ENCODE measurements around the gene MED22.

The MED22 gene

GRCh38 chr9:133367778-133368177, 19.8 kb upstream of the MED22 start:
- peaks cover 69% of the 10 kb centered on the region for H3K4me1 Mint-ChIP-seq
- no peaks in the 10 kb centered on the region for H3K27me3 Mint-ChIP-seq
- H3K4me3 Mint-ChIP-seq, result no peak overlapping the region
- H3K27ac Mint-ChIP-seq, result no peak overlapping the region
- ATAC-seq (no peak), DNase-seq (no peak)
- no peaks in the 10 kb centered on the region for H3K9me3 Mint-ChIP-seq

DNA sequence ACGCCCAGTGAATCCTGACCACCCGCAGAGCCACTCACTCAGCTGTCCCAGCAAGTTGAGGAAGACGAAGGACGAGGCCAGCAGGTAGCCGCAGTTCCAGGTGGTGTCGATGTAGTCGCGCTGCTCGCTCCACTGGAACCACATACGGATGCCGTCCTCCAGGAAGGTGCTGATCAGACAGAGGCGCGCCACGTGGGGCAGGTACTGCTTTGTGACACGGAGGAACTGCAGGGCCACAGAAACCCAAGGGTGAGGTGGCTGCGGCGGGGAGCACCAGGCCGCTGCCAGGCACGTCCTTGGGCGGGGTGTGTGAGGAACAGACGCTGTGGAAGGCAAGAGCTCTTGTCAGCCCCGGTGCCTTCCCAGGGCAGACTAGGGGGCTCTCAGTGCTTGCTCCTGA, 19.3 kb upstream of the MED22 start:
- DNase-seq (no peak), ATAC-seq (no peak)
- H3K9me3 Mint-ChIP-seq, result no peaks in the 10 kb centered on the region
- peak overlapping the region in 1 of 2 donors; percentile 61 for H3K27ac Mint-ChIP-seq
- H3K4me1 Mint-ChIP-seq, result peaks cover 68% of the 10 kb centered on the region
- H3K4me3 Mint-ChIP-seq, result no peak overlapping the region
- no peaks in the 10 kb centered on the region for H3K27me3 Mint-ChIP-seq

GRCh38 chr9:133366435-133366834, 18.5 kb upstream of the MED22 start:
- no peak for DNase-seq
- H3K4me3 Mint-ChIP-seq, result no peak overlapping the region
- peaks cover 68% of the 10 kb centered on the region for H3K4me1 Mint-ChIP-seq
- no peaks in the 10 kb centered on the region for H3K27me3 Mint-ChIP-seq
- ATAC-seq, result no peak
- H3K27ac Mint-ChIP-seq, result peak overlapping the region in 1 of 2 donors; percentile 34
- no peaks in the 10 kb centered on the region for H3K9me3 Mint-ChIP-seq

- Mint-ChIP-seq H3K27me3 (no peaks in the 10 kb centered on the region), H3K4me1 (peaks cover 69% of the 10 kb centered on the region), H3K27ac (peak overlapping the region; percentile 9 to 69), H3K9me3 (no peaks in the 10 kb centered on the region), H3K4me3 (no peak overlapping the region)
- ATAC-seq (no peak), DNase-seq (no peak)
These were observed 14.6 kb upstream of the MED22 start for GRCh38 chr9:133362359-133363044.

GRCh38 chr9:133361507-133362092, 13.7 kb upstream of the MED22 start:
- Mint-ChIP-seq H3K9me3 (no peaks in the 10 kb centered on the region), H3K4me1 (peaks cover 69% of the 10 kb centered on the region), H3K4me3 (peak overlapping the region in 1 of 2 donors; percentile 11), H3K27me3 (no peaks in the 10 kb centered on the region), H3K27ac (peak overlapping the region; percentile 30 to 74)
- ATAC-seq (no peak), DNase-seq (no peak)

- Mint-ChIP-seq H3K4me3 (peak overlapping the region in 1 of 2 donors; percentile 6), H3K9me3 (no peaks in the 10 kb centered on the region), H3K27ac (peak overlapping the region; percentile 20 to 74), H3K4me1 (peaks cover 69% of the 10 kb centered on the region), H3K27me3 (no peaks in the 10 kb centered on the region)
- ATAC-seq (no peak), DNase-seq (no peak)
These were observed 12.8 kb upstream of the MED22 start for GRCh38 chr9:133360400-133361393.

DNA sequence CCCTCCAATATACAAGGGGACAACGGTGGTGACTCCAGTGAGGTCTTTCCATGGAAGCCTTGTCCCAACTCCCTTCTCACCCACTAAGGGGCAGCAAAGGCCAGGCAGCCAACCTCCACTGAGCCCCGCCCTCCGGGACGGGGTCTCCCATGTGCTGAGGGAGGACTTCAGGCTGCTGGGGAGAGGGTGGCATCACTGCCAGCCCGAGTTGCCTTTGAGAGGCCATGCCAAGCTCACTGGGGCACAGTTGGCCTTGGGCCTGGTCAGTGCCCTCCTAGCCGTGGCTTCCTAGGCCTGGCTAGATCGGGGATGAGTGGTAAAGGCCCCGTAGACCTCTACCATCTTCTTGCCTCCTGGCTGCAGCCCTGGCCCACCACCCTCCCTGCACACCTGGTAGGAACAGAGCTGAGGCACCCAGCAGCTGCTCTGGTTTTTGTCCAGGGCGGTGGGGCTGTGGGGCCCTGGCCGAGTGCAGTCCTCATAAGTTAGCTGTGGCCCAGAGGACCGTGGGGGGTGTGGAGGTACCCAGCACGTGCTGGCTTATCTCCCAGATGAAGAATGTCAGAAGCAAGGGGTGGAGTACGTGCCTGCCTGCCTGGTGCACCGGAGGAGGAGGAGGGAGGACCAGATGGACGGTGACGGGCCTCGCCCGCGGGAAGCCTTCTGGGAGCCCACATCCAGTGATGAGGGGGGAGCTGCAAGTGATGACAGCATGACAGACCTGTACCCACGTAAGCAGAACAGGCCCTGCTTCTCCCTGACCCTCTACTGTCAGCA, 11.7 kb upstream of the MED22 start:
- Mint-ChIP-seq H3K27ac (peak overlapping the region; percentile 36 to 38), H3K4me1 (peaks cover 78% of the 10 kb centered on the region), H3K27me3 (no peaks in the 10 kb centered on the region), H3K4me3 (peak overlapping the region; percentile 13 to 45), H3K9me3 (no peaks in the 10 kb centered on the region)
- DNase-seq (peak in 1 of 2 donors; percentile 52), ATAC-seq (peak; percentile 41)

GRCh38 chr9:133357656-133358055, 9.7 kb upstream of the MED22 start:
- DNase-seq, result no peak
- peak overlapping the region; percentile 86 to 94 for H3K4me3 Mint-ChIP-seq
- peaks cover 79% of the 10 kb centered on the region for H3K4me1 Mint-ChIP-seq
- no peak for ATAC-seq
- peak overlapping the region in 1 of 2 donors; percentile 98 for H3K27ac Mint-ChIP-seq
- H3K27me3 Mint-ChIP-seq, result no peaks in the 10 kb centered on the region
- H3K9me3 Mint-ChIP-seq, result no peaks in the 10 kb centered on the region

DNA sequence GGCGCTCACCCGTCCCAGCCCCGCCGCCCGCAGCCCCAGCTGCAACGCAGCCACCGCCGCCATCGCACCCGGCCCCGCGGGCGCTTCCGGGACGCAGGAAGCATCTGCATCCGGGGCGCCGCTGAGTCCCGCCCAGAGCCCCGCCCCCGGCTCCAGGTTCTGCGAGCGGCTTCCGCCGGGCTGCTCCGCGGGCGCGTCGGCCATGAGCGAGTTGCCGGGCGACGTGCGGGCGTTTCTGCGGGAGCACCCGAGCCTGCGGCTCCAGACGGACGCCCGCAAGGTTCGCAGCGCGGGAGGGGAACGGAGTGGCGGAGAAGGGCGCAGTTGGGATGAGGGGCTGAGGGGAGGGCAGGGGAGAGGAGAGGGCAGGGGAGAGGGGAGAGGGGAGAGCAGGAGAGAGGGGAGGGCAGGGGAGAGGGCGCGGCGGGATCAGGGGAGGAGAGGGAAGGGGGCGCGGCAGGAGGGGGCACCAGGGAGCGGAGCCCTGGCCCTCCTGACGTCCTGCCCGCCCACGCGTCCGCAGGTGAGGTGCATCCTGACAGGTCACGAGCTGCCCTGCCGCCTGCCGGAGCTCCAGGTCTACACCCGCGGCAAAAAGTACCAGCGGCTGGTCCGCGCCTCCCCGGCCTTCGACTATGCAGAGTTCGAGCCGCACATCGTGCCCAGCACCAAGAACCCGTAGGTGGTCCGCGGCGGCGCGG, 8.6 kb upstream of the MED22 start, which contains the start of the genes SURF1 and SURF2:
Gene SURF1 (minus strand): TSS at position 97 of the 701 bp plus-strand sequence. CDS start 34 bp downstream, at position 63.
Gene SURF2 (plus strand): TSS at position 160 of the 701 bp plus-strand sequence. CDS start 43 bp downstream, at position 203.
- DNase-seq (peak; percentile 85 to 86), ATAC-seq (peak; percentile 84)
- peak within 1 kb of the TSS; percentile 86 to 94 for H3K4me3 Mint-ChIP-seq
- H3K27ac Mint-ChIP-seq, result peak within 1 kb of the TSS; percentile 76 to 98
- no peaks in the 10 kb centered on the region for H3K9me3 Mint-ChIP-seq
- H3K4me1 Mint-ChIP-seq, result peaks cover 80% of the 10 kb centered on the region
- H3K27me3 Mint-ChIP-seq, result no peaks in the 10 kb centered on the region

- ATAC-seq (peak; percentile 37), DNase-seq (no peak)
- Mint-ChIP-seq H3K4me3 (peak overlapping the region; percentile 86 to 94), H3K9me3 (no peaks in the 10 kb centered on the region), H3K4me1 (peaks cover 74% of the 10 kb centered on the region), H3K27me3 (no peaks in the 10 kb centered on the region), H3K27ac (peak overlapping the region; percentile 76 to 96)
These were observed 8.0 kb upstream of the MED22 start for GRCh38 chr9:133355881-133356357.

GRCh38 chr9:133354766-133355165, 6.8 kb upstream of the MED22 start:
- ATAC-seq (no peak), DNase-seq (no peak)
- Mint-ChIP-seq H3K9me3 (no peaks in the 10 kb centered on the region), H3K4me3 (peak overlapping the region; percentile 86 to 94), H3K27me3 (no peaks in the 10 kb centered on the region), H3K4me1 (peaks cover 73% of the 10 kb centered on the region), H3K27ac (peak overlapping the region in 1 of 2 donors; percentile 42)

DNA sequence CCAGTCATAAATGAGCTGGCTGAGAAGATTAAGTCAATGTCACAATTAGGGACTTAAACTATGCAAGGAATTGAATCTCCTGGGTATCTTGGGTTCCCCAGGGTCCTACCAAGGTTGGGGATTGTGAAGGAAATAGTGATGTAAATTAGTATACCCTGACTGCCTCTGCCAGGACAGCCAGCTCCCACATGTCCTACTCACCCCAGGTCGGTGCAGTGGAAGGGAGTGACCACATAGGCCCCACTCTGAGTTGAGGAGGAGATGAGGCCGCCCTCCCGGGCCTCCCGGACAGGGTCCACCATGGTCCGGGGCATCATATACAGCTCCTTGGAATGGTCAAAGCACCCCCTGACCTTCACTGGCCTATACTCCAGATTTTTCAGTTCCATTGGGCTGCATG, 5.6 kb upstream of the MED22 start:
- no peak for ATAC-seq
- H3K4me3 Mint-ChIP-seq, result no peak overlapping the region
- DNase-seq, result no peak
- peak overlapping the region; percentile 2 to 28 for H3K27ac Mint-ChIP-seq
- H3K9me3 Mint-ChIP-seq, result no peaks in the 10 kb centered on the region
- peaks cover 73% of the 10 kb centered on the region for H3K4me1 Mint-ChIP-seq
- H3K27me3 Mint-ChIP-seq, result no peaks in the 10 kb centered on the region

- ATAC-seq (no peak), DNase-seq (no peak)
- Mint-ChIP-seq H3K4me1 (peaks cover 67% of the 10 kb centered on the region), H3K9me3 (no peaks in the 10 kb centered on the region), H3K4me3 (peak overlapping the region in 1 of 2 donors; percentile 36), H3K27me3 (no peaks in the 10 kb centered on the region), H3K27ac (peak overlapping the region in 1 of 2 donors; percentile 79)
These were observed 4.9 kb upstream of the MED22 start for GRCh38 chr9:133352635-133353340.
